NOMO-1 treated with DMSO at 0.1 percent for 48 hours (cell line): Measurements from ENCODE around the gene ENG.
A peak's percentile ranks its signal among the peaks of the same experiment; 100 is the strongest.
"Not testable (repeated sequence)": the region's sequence is repeated elsewhere in the genome, so short reads cannot be mapped to it uniquely, and the experiment has no call there.

Source experiments
- DNase-seq: peaks from one replicate; lab custom pipeline; 2025; ENCODE audit not compliant: unreplicated experiment; lab: John Stamatoyannopoulos, UW

Gene ENG

DNA sequence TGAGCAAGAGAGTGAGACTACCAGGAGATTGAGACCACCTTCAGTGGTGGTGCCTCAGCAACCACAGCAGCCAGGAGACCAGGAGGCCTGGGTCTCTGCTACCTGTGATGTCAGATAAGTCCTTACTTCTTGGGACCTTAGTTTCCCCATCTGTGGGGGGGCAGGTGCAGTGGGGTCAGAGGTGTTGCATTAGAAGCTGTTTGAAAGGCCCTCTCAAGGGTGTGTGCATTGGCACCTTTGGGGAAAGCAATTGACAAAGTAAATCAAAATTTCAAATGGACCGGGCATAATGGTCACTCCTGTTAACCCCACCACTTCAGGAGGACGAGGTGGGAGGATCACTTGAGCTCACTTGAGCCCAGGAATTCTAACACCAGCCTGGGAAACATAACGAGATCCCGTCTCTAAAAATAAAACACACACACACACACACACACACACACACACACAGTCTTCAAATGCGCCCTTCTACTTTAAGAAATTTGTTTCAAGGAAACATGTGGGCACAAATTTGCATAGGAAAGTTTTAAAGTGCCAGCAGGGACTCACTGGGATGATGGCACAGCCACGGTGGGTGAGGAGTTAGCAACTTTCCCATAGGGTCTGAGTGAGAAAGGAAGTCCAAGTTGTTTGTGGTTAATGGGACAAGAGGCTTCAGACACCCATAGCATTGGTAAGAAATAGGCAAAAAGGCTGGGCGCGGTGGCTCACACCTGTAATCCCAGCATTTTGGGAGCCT is 24.4 kb upstream of the ENG start:
- DNase-seq: no peak

DNA sequence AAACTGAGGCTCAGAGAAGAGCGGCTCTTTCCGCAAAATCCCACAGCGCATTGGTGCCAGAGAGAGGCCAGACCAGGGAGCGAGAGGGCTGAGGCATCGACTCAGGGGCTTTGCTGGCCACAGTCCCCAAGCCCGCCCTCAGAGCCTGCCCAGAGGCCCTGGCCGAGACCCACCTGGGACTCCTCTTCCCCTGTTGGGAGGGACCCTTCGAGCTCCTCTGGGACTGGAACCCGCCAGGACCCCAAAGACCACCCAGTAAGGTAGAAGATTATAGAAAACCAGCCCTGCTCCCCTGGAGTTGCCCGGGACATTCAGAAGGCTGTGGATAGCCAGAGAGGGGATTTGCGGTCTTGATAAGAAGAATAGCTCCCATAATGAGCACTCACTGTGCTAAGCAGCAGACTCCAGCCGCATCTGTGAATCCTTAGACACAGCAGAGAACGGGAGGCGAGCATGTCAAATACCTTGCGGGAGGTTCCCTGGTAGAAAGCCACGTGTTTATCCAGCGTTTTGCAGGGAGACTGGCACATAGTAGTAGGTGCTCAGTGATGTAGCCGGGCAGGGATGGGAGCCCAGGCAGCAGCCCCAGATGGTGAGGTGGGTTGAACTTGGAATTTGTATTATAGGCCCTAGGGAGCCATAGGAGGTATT is 23.7 kb upstream of the ENG start:
- DNase-seq: no peak

DNA sequence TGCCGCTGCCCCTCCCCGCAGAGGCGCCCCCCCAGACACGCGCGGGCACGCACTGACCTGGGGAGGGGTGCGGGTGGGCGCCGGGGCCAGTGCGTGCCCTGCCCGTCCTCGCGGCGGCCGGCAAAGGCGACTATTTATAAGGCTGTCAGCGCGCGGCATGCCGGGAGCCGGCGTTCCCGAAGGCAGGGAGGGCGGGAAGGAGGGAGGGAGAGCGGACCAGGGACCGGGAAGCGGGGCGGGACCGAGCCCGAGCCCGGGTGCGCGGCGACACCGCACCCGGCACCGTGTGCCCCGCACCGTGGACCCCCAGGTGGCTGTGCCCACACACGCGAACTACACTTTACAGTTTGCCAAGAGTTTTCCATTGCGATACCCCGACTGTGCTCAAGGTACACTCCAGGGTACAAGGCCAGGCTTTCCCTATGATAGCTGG is 23.1 kb upstream of the ENG start, which contains the start of gene AK1:
Gene AK1, minus strand, starts transcription at position 110 of the 433 bp plus-strand sequence. CDS start 3,058 bp downstream, outside the sequence.
- DNase-seq: no peak

DNA sequence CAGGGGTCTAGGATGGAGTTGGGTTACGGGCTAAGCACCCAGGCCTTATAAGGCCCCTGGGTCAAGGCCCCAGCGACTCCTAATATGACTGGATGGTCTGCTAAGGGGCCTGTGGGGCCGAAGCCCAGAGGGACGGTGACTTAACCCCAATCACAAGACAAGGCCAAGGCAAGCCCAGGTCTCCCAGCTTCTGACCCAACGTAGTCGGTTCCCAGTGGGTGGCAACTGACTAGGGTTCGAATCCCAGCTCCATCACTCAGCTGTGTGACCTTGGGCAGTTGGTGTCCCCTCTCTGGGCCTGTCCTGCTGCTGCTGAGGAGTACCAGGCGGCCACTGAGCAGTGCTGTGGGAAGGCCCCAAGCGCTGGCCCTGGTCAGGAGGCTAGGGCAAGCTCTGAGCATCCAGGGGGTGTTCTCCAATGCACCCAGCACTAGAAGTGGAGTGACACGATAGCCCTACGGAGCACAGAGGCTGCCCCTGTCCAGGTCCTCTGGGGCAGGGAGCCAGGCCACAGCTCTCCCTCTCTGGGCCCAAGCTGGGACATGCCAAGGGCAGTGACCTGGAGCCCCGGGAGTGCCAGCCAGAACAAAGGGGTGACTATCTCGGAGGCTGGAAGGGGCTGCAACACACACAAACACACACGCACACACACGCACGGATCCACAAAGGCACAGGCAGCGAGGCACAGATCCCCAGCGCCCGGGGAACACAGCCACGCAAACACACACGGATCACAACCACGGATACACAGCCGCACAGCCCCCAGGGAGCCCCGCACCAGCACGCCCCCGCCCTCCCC is 22.5 kb upstream of the ENG start:
- no peak for DNase-seq

DNA sequence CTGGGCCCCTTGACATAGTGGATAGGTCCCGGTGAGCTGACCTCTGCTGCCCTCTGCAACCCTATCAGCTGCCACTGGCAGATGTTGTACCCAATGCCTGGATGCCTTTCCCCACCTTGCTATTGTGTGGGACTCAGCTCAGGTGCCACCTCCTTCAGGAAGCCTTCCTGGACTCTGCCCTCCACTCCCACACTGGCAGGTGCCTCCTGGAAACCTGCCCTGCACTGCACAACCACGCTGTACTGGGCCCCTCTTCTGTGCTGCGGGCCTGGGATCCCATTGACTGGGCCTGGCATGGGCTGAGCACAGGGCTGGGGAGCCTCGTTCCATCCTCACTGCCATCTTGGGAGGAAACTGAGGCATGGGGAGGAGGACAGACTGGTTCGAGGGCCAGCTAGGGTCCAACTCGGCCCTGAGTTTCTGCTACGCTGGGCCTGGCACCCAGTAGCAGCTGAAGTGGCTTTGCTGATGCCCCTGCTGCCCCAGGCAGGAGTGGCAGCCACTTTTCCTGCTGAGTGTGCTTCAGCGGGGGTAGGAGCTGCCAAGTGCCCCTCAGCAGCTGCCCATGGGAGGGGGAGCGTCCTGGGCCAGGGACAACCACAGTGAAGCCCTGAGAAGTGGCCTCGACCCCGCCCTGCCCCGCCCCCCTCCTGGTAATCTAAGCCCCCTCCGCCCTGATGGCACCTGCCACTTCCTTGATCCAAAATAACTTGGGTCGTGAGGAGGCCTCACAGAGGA is 21.7 kb upstream of the ENG start:
- DNase-seq: no peak

DNA sequence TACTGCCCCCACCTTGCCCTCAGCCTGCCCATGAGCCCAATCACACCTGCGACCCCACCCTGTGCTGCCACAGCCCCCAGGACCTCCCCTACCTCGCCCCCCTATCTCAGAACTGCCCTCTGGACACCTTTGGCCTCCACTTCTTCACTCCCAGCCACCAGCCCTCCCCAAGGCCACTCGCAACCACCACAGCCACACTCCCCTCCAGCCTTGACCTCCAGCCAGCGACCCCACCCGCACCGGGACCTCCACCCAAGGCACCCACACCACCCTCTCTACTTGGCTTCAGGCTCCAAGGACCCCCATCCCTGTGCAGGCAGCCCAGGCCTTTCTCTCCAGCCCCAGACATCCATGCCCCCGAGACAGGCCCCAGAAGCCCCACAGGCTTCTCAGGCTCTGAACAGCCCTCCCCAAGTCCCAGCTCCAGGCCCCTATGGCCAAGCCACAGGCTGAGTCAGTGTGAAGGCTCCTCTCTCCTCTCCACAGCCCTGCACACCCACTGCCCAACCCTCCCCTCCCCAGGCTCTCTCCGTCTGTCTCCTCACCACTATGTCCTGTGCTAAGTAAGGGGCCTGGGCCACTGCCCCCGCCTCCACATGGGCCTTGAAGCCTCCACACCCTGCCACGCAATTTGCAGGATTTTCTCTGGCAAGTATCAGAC is 21.0 kb upstream of the ENG start:
- DNase-seq: no peak

DNA sequence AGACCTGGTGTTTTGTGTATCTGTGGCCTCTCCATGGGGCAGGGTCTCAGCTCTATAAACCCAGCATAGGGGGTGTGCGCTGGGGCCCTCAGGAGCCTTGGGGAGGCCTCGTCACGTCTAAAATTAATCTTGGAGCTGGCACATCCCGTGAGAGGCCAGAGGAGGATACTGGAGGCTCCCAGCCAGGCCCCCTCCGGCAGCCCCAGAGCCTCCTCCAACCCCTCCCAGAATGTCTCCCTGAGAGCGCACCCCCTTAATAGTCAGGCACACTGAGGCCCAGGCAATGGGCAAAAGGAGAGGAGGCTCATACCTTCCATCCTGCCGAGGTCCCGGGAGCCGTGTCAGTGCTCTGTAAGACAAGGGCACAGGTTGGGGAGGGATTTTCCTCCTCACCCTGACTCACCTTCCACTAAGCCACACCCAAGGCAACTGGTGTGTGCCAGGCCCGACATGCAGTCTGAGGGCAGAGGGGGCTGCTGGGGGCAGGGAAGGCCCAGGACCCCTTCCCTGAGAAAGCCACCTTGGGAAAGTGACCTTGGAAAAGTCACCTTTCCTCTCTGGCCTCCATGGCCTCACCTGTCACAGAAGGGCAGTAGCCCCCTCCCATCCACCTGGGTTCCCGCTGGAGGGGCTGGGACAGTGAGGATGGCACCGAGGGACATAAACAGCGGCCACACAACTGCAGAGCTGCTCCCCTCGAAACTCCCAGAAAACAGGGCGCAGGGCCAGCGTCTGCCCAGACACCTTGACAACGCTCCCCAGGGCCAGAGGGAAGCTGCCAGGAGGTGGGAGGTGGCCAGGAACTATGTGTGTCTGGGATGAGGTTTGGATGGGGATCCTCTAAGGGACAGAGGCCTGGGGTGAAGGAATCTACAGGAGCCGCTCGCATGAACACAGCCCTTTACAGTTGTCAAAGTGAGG is 20.1 kb upstream of the ENG start:
- no peak for DNase-seq

DNA sequence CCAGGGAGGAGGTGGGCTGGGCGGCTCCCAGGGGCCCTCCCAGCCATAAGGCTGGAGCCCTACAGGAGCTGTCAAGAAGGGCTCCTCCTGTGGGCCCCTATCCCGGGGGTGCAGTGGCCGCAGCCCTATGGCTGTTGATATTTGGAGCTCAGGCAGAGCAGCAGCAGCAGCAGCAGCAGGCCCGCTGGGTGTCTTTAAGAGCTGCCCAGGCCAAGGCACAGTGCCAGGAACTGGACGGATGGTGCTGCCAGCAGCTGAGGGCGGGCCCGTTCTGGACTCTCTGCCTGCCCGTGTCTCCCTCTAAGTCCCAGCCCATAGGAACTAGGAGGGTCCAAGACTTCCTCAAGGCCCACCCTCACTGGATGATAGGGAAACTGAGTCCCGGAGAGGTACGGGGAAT is 19.4 kb upstream of the ENG start:
- DNase-seq: no peak

DNA sequence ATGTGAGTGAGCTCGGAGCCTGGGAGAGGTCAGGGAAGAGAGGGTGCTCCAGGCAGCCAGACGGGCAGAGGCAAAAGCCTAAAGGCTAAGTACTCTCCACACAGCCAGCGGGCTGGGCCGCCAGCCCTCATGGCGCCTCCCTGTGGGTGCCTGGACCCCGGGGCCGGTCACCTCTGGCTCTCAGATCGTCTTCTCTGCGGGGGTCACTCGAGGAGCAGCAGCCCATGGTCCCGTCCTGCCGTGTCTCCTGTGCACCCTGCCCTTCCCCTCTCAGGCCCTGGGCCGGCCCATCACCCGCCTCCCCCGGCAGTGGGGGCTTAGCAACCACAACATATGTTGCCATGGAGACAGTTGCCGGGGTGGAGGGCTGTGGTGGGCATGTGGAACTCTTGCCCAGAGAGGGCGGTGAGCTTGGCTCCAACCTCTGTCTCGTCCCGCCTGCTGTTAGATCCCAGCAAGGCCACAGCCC is 18.8 kb upstream of the ENG start:
- DNase-seq: no peak

DNA sequence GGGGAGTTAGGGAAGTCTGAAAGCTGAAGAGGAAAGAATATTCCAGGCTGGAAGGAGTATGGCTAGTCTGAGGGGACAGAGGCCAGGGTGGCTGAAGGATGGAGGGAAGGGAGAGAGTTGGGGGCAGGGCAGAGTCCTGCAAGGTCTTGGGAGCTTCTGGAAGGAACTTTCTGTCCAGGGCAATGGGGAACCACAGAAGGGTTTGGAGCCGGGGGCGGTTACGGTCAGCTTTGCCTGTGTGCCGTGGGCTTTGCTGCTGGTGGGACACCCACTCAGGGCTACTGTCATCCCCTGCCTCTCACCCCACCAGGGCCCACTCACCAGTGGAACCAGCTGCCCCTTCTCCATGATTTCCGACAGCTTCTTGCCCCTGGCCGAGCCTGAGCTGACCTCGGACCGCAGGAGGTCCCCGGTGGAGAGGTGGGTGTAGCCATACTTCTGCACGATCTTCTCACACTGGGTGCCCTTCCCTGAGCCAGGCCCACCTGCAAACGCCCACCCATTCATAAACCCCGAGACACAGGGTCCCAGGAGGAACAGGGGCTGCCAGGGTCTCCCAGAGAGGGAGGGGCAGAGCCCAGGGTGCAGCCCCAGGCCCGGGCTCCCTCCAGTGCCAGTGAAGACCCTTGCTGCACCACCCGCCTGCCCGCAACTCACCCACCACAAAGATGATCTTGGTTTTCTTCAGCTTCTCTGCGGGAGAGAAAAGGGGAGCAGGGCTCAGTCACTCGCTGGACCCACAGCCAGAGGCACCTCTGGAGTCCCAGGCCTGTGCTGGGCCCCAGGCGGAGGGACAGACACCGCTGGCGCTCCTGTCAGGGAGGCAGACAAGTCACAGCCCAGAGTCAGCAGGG is 18.1 kb upstream of the ENG start:
- DNase-seq: no peak

DNA sequence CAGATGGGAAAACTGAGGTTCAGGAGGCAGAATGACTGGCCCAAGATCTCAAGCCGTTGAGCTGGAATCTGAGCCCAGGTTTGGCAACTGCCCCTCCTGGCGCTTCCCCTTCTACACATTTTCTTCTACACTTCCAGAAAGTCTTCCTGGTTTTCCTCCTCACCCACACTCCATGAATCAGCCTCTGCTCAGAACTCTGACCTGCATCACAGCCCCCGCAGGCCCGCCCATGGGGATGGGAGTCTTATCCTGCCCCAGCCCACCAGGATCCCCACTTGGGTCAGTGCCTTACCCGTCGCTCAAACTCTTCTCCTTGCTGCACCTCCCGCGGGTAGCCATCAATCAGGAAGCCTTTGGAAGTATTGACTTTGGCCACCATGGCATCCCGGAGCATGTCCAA is 17.1 kb upstream of the ENG start:
- DNase-seq: no peak

DNA sequence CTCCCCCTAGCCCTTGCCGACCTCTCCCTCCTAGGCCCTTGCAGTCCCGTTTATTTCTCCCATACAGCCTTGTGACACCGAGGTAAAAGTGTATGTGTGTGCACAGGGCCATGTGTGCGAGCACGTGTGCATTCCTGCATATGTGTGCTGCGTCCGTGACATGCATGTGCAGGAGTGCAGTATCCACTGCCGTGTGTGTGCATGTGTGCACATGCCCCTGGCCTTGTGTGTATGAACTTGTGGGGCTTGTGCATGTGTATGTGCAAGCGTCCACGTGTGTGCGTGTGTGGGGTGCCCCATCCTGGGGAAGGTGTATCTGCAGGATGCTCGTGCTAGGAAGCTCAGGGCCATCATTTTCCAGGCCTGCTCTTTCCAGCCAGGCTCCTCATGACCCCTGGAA is 16.4 kb upstream of the ENG start:
- DNase-seq: no peak

DNA sequence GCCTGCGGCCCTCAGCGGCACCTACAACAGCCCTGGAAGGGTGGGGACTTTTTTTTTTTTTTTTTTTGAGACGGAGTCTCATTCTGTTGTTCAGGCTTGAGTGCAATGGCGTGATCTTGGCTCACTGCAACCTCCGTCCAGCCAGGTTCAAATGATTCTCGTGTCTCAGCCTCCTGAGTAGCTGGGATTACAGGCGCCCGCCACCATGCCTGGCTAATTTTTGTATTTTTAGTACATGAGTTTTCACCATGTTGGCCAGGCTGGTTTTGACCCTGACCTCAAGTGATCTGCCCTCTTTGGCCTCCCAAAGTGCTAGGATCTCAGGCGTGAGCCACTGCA is 15.7 kb upstream of the ENG start:
- not testable (repeated sequence) for DNase-seq

DNA sequence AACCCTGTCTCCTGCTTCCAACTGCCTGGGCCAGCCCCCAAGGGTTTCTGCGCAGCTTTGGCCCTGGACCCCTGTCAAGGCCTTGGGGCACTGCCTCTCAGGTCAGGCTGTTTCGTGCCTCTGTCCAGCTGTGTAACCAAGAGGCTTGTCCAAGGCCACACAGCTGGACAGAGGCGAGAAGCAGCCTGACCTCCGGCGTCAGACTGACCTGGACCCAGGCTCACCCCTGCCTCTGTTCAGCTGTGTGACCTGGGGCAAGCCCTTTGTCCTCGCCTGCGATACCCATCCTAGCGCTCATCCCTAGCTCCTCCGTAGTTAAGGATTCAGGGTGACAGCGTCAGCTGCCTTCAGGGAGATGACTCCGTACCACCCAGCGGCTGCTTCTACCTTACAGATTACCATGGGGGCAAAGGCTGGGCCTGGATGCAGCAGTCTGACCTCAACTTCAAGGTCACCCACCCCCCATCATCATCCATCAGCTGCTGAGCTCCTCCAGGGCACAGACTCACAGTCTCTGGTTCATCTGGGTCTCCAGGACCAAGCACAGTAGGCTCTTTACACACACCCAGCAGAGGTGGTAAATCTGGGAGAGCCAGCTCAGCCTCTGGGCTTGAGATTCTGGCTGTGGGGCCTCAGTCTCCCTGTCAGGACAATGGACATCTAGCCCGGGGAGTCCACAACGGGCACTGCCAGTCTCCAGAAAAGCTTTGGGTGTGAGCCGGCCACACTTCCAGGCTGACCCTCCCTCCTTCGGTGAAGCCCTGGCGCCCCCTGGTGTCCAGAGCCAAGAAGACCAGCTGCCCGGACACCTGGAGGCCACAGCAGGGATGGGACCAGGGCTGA is 15.1 kb upstream of the ENG start:
- peak; percentile 70 for DNase-seq

DNA sequence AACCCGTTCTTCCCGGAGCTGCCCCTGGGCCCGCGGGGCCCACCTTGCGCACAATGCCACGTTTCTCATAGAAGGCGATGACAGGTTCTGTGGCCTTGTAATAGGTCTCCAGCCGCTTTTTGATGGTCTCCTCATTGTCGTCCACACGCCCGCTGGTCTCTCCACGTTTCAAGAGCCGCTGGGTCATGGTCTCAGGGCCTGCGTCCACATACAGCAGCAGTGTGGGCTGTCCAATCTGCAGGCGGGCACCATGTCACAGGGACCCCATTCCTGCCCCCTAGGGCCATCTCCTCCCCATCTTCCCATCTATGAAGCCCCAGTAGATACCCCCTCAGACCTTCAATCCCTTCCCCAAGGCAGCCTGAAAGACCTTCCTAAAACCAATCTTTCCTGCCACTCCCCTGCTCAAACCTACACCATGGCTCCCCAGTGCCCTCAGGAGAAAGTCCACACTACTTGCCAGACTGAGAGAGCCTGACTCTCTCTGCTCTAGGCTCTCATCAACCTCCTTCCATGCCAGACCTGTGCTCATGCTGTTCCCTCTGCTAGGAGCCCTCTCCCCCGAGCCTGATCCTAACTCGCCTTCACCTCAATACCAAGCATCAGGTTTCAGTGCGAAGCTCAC is 13.9 kb upstream of the ENG start:
- DNase-seq: no peak

DNA sequence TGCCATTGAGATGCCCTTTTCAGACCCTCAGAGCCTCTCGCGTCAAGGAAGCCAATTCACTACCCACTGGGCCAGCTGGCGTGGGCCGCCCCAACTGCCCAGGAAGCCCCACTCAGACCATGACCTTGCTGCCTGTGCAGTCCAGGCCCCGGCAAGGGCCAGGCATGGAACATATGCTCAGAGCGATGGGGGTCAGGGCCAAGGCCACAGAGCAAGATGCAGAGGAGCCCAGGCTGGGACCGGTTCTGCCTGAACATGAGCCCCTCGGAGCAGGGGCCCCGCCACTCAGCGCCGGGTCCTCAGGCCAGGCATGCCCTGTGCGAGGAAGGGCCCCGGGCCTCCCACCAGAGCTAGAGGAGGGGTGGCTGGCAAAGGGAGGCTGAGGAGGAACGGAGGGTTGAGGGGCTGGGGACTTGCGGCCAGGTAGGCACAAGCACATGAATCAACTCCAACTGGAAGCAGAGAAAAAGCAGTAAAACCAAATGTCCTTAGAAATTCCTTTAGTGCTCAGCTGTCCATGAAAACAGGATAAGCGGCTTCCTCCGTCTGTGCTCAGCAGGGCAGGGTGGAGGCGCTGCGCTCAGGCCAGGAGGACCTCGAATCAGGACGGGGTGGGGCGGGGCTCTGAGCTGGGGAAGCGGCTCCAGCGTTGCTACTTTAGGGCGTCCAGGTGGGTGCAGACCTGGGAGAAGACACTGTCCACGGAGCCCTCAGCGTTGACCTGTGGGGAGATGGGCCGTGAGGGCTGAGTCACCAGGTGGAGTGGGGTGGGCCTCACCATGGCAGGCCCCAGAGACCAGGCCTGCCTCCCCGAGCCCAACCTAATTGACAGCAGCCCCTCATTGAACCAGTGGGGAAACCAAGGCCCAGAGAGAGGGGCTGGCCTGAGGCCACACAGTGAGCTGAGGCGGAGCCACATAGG is 13.2 kb upstream of the ENG start:
- DNase-seq: no peak
